HuH-7.5 (cell line): Measurements from ENCODE around the gene SCGB1C1.
"Not testable (repeated sequence)": the region's sequence is repeated elsewhere in the genome, so short reads cannot be mapped to it uniquely, and the experiment has no call there.

Experiments
- DNase-seq: peaks from one replicate; pipeline ENCODE4 v3.0.0; 2011; ENCODE audit warnings: low spot score

SCGB1C1 gene

DNA sequence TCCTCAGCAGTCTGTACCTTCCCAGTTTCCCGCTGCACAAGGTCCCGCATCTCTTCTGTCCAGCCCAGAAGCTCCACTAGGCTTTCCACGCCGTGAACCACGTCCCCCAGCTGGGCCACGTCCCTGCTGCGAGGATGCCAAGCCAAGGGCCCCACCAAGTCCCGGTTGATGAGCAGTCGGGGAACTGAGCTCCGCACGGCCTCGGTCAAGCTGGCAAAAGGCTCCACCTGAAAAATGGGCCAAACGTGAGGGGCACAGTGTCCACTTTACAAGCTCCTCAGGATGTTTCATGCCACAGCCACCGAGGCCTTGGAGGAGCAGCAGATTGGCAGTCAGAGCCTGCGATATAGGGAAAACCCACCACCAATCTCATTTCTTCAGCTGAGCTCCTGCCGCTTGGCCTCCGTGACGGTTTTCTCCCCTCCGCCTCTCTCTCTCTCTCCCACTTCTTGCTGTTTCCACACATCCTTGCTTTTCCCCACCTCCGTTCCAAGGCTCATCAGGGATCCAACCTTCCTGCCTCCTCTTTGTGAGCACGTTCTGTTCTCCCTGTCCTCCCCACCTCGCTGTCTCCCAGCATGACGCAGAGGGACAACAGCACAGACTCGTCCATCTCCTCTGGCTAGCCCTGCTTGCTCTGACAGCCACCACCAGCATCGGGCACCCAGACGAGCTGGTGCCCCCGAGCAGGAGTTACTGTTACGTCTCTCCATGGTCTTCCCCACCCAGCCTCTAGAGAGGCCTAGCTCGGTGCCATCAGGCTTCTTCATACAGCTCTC lies 26.1 kb downstream of the SCGB1C1 start:
- no peak for DNase-seq

- DNase-seq = not testable (repeated sequence)
These were observed 27.9 kb downstream of the SCGB1C1 start for GRCh38 chr11:220641-221215.

DNA sequence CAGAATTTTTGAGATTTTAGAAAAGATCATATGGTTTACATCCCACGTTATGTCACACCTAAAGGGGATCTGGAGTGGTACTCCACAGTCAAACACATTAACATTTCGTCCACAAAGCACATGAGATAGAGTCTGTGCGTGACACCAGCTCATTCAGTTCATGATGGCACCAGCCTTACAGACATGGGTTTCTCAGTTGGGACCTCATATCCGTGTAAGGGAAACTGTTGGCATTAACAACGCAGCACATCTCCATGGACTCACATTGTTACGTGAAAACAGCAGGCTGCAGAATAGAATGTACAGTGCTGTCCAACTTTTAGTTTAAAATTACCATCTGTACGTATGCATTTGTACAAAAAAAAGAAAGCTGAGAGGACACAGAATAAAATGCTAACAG lies 28.7 kb downstream of the SCGB1C1 start:
- DNase-seq = no peak

DNA sequence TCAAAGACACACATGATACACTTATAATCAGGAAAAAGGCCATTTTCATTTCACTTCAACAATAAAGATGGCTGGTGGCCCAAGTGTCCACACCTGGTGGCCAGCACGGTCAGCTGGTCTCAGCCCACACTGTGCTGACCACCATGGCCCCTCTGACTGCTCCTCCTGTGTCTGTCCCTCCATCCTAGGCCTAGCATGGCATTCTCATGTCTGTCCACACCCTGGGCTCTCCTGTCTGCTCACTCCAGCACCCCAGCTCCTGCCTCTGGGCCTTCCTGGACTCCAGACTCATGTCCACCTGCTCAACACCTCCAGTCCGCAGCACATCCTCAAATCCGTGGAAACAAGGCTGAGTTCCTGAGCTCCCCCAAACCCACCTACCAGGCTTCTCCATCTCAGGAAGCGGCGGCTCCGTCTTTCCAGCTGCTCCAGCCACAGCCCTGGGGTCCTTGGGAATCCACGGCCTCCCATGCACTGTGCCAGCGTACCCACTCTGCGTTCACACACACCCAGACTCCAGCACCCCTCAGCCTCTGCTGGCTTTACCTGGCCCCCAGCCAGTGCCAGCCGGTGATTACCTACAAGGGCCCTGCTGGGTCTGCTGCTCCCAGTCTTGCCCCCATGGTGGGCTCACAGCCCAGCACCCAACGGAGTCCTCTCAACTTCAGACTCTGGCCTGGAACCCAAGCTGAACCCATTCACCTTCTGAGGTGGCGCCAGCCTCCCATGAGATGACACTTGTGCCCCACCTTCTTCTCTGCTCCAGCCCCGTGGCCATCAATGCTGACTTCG lies 29.3 kb downstream of the SCGB1C1 start:
- no peak for DNase-seq

DNA sequence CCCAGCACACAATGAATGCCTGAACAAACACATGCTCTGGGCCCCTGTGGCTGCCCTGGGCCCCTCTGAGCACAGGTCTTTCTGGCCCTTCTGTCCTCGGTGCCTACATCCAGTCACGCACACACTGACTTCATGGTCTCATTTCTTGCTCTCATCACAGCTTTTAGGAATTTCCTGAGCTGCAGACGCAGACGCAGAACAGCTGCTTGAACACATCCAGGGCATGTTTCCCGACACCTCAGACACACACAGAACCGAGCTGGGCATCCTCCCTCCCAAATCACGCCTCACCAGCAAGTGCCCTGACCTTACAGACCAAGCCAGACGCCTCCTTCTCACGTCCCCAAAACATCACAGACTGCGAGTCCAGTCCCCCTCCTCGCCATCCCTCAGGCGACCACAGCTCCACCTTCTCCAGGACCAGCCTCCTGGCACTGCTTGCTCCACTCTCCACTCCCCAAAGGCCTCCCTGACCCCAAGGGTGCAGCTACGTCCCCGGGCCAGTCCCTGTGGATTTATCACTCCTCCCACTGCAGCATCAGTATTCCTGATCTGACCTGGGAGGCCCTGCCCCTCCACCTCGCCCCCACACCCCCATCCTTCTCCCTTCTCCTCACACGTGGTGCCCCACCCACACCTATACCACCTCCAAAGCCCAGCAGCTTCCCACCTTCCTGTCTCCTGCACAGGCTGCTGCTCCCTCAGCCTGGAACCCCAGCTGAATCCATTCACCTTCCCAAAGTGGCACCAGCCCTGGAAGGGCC lies 30.3 kb downstream of the SCGB1C1 start:
- no peak for DNase-seq

DNA sequence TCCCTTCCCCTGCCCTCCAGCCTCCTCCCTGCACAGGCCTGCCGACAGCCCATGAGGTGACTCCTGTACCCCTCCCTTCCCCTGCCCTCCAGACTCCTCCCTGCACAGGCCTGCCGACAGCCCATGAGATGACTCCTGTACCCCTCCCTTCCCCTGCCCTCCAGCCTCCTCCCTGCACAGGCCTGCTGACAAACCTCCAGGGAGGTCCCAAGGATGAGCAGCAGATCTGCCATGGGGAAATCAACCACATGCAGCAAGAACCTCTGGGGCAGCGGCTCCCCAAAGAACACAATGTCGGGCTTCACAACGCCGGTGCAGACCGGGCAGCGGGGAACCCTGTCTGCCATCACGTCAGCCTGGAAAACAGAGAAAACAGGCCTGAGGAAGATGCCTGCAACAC lies 31.0 kb downstream of the SCGB1C1 start:
- DNase-seq = no peak

GRCh38 chr11:224424-224823 lies 31.5 kb downstream of the SCGB1C1 start:
- no peak for DNase-seq

DNA sequence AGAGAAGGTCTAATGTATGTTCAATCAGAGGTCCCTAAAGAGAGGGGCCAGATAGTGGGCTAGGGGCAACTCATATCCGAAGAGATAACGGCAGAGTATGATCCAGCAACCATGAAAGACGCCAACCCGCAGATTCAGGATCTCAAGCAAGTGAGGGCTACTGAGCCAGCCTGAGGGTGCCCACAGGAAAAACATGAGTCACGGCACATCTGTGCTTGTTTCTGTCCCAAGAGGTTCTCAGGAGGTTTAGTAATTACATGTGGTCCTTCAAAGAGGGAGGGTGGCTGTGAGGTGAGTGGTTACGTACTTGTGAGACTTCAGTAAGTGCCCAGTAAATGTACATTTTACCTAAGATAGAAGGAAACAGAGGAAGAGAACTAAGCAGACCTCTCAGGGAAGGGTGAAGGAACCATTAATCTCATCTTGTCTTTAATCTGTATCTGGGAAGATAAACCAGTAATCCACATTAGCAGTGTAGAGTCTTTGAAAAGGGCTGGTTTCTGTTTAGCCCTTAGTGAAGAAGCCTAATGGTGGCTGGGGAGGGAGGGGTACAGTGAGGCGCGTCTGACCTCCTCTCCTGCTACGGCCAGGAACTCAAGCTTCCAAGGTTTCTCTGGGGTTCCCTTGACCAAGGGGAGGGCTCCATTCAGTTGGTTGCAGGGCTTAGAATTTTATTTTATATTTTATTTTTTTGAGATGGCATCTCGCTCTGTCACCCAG lies 33.0 kb downstream of the SCGB1C1 start:
- DNase-seq = no peak

- DNase-seq = no peak
These were observed 35.0 kb downstream of the SCGB1C1 start for GRCh38 chr11:227824-228379.

GRCh38 chr11:230431-230830 lies 37.6 kb downstream of the SCGB1C1 start:
- DNase-seq = no peak

DNA sequence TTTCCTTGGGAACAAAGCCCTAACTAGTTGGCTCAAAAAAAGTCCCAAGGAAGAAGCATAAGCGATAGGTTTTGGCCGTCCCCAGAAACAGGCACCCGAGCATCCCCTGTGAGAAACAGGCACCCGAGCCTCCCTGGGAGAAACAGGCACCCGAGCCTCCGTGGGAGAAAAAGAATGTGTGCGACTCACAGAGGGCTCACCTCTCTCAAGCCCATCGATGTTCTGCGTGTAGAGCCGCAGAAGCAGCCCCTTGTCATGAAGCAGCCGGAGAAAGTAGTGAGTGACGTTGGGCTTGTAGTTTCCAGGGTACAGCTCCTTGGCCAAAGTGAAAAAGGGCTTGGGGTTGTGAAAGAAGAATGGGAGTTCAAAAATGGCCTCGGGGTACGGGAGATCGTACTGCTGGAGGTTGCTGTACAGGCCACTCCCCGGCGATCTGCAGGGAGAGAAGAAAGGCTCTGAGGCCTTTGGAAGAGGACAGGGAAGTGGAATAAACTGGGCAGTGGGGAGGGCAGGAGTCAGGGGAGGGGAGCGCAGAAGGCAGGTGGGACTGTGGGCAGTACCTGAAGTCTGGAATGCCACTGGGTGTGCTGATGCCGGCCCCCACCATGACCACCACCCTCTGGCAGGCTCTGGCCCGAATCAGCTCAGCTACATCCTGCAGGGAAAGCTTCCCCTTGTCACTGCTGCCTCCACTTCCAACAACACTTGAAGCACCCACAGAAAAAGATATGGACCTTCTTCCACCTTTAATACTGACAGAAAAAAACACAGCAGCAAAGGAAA lies 40.1 kb downstream of the SCGB1C1 start:
- DNase-seq = no peak

- no peak for DNase-seq
These were observed 42.3 kb downstream of the SCGB1C1 start for GRCh38 chr11:235180-235579.

DNA sequence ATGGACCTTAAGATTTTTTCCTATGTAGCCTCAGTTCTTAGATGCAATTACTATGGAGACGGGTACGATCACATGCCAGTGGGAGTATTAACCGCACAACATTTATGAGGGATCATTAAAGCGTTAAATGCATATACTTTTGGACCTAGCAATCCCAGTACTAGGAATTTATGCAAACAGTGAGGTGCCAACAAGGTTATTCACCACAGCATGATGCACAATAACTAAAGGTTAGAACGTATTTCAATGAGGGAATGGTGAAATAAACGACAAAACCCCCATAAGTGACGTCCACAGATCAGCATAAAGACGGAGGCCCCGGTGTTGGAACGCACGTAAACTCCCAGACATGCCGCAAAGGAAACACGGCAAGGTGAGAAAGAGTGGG lies 42.7 kb downstream of the SCGB1C1 start:
- no peak for DNase-seq

- DNase-seq = peak; percentile 81
These were observed 43.3 kb downstream of the SCGB1C1 start, which contains the start of gene SIRT3 for GRCh38 chr11:235997-236773. Gene SIRT3 (minus strand): TSS chr11:236342. CDS start chr11:236328, 14 bp downstream.

DNA sequence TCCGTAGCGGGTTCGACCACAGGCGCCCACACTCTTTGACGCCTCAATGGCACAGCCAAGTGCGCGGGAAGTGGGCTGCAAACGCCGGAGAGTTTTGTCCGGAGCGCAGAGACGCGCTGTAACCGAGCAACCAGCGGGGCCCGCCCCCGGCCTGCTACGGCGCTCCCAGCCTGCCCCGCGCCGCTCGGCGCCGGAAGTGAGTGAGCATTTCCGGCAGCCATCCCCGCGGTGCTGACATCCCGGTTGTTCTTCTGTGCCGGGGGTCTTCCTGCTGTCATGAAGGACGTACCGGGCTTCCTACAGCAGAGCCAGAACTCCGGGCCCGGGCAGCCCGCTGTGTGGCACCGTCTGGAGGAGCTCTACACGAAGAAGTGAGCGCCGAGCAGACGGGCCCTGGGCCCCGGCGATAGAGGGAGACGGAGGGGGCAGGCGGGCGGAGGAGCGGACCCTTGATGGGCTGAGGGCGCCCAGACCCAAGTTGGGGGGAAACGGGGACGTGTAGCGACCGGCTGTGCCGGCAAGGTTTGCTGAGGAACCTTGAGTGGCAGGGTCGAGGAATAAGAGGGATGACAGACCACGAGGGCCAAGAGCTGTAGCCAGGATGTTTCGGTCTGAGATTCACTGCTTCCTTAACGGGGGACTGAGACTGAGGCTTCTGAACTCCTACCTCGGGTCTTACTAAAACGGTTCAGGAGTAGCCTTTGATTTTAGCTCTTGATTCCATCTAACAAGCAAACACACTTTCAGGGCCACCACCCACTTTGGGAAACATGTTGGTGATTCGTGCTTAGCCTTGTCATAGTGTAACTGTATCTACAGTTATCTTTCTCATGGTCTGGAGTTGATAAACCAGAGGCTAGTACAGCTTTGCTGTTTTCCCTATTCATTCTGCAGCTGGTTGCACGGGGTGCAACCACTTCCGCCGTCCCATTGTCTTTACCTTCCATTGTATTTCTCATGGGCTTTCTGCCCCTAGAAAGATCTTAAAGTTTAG lies 44.2 kb downstream of the SCGB1C1 start, which contains the start of gene PSMD13:
TSS of gene PSMD13 (plus strand) at position 203 of the 994 bp plus-strand sequence. CDS start at position 277, 74 bp downstream.
- peak; percentile 79 for DNase-seq

GRCh38 chr11:238346-238745 lies 45.5 kb downstream of the SCGB1C1 start:
- DNase-seq = not testable (repeated sequence)

DNA sequence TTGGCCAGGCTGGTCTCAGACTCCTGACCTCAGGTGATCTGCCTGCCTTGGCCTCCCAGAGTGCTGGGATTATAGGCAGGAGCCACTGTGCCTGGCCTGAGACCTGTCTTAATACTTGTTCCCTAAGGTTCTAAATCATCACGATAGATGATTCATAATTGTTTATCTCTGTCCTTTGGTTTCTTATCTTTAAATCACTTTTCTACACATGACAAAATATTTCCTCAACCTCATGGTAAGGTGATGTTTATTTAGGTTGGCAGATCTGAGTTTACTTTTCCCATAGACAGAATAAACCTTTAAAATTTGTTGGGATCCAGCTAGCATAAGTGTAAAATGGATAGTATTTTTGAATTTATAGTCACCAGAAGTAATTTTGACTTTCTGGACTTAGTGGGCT lies 47.4 kb downstream of the SCGB1C1 start:
- DNase-seq = no peak

DNA sequence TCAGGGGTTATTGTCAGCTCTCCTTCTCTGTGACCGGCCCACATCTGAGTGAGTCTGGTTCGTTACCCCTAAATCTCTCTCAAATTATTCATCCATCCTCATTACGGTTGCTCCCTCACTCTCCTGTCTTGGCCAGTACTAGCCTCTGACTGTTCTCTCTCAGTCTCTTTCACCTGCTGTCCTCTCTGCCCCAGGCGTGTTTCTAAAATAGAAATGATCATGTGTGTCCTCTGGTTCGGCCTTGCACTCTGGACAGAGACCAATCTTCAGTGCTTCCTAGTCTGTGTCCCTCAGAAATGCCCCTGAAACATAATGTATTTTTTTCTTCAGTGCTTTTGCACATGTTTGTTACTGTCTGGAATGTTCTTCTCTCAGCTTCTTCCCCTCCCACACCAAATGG lies 48.8 kb downstream of the SCGB1C1 start:
- DNase-seq = no peak
